HepG2 (cell line): ENCODE data around the gene SLTM. TPM values are rescaled to one million over a fixed set of nuclear protein-coding genes. Genes with fewer than 3 reads are reported as not detected.

Source experiments
- CHD4 ChIP-seq: fragments of 200-600 bp; sonication (generic); IDR thresholded peaks from 2 replicates; pipeline ENCODE4 v1.7.0; 2017; ENCODE audit warnings: mild to moderate bottlenecking, low read length, borderline replicate concordance
- CREM ChIP-seq, 2 experiments: sonication (generic) in 1 of 2; formaldehyde crosslinking in 1 of 2; IDR thresholded peaks; 2 replicates each; pipeline versions ENCODE4 v1.4.0 to v1.6.1; 2016 to 2020; ENCODE audit warnings: antibody characterized with exemption in 1 of 2, mild to moderate bottlenecking in 1 of 2, missing genetic modification reagents in 1 of 2
- ETV6 ChIP-seq: sonication (generic); formaldehyde crosslinking; conservative IDR thresholded peaks from 2 replicates; pipeline ENCODE4 v1.4.0; 2020; ENCODE audit warnings: missing genetic modification reagents
- FOXK1 ChIP-seq: sonication (generic); formaldehyde crosslinking; IDR thresholded peaks from 2 replicates; pipeline ENCODE4 v1.4.0; 2020; ENCODE audit warnings: low read depth, missing genetic modification reagents, borderline replicate concordance
- MAZ ChIP-seq, 2 experiments: sonication (generic) in 1 of 2; formaldehyde crosslinking in 1 of 2; IDR thresholded peaks; 2 replicates each; pipeline versions ENCODE4 v1.5.0 to v1.6.1; 2012 to 2020; ENCODE audit warnings: low read depth in 2 of 2, mild to moderate bottlenecking in 2 of 2, borderline replicate concordance in 1 of 2, improper control_type of control experiment in 1 of 2, low read length in 1 of 2, missing genetic modification reagents in 1 of 2, moderate library complexity in 1 of 2
- MBNL3 ChIP-seq: fragments of 250-450 bp; sonication (Bioruptor Pico); conservative IDR thresholded peaks from 2 replicates; pipeline ENCODE4 v1.8.0; 2022; ENCODE audit warnings: mild to moderate bottlenecking, inconsistent platforms
- NAIF1 ChIP-seq: sonication (generic); formaldehyde crosslinking; IDR thresholded peaks from 2 replicates; pipeline ENCODE4 v1.5.0; 2020; ENCODE audit warnings: mild to moderate bottlenecking, missing genetic modification reagents, borderline replicate concordance
- NR2F1 ChIP-seq, 2 experiments: fragments of 450-650 bp in 1 of 2; formaldehyde crosslinking in 1 of 2; IDR thresholded peaks; 2 replicates each; pipeline versions ENCODE4 v1.5.0 to v1.6.1; 2016 to 2020; ENCODE audit warnings: mild to moderate bottlenecking in 1 of 2, missing compliant biosample characterization in 1 of 2, missing genetic modification reagents in 1 of 2, moderate library complexity in 1 of 2
- SMYD3 ChIP-seq: sonication (generic); formaldehyde crosslinking; IDR thresholded peaks from 2 replicates; pipeline ENCODE4 v1.8.1; 2023; ENCODE audit warnings: mild to moderate bottlenecking, missing genetic modification reagents
- SP140L ChIP-seq: sonication (generic); formaldehyde crosslinking; IDR thresholded peaks from 2 replicates; pipeline ENCODE4 v1.4.0; 2020; ENCODE audit warnings: missing genetic modification reagents, borderline replicate concordance
- ZMAT3 ChIP-seq: sonication (generic); formaldehyde crosslinking; conservative IDR thresholded peaks from 2 replicates; pipeline ENCODE4 v1.7.0; 2021; ENCODE audit warnings: missing genetic modification reagents
- ZNF251 ChIP-seq: sonication (generic); formaldehyde crosslinking; IDR thresholded peaks from 2 replicates; pipeline ENCODE4 v1.9.0; 2021; ENCODE audit warnings: mild to moderate bottlenecking, missing genetic modification reagents
- ZNF256 ChIP-seq: sonication (generic); formaldehyde crosslinking; conservative IDR thresholded peaks from 2 replicates; pipeline ENCODE4 v1.4.0; 2020; ENCODE audit warnings: missing genetic modification reagents
- ZNF292 ChIP-seq: sonication (generic); formaldehyde crosslinking; IDR thresholded peaks from 2 replicates; pipeline ENCODE4 v1.8.1; 2022; ENCODE audit warnings: mild to moderate bottlenecking, low read depth, missing genetic modification reagents, borderline replicate concordance
- ZNF329 ChIP-seq: sonication (generic); formaldehyde crosslinking; IDR thresholded peaks from 2 replicates; pipeline ENCODE4 v1.9.0; 2021; ENCODE audit warnings: low read depth, mild to moderate bottlenecking, missing genetic modification reagents
- ZNF343 ChIP-seq: sonication (generic); formaldehyde crosslinking; IDR thresholded peaks from 2 replicates; pipeline ENCODE4 v1.4.0; 2020; ENCODE audit warnings: mild to moderate bottlenecking, missing genetic modification reagents
- ZNF501 ChIP-seq: sonication (generic); formaldehyde crosslinking; IDR thresholded peaks from 2 replicates; pipeline ENCODE4 v1.5.1; 2020; ENCODE audit warnings: mild to moderate bottlenecking, moderate library complexity, missing genetic modification reagents
- ZNF530 ChIP-seq: sonication (generic); formaldehyde crosslinking; IDR thresholded peaks from 2 replicates; pipeline ENCODE4 v1.5.0; 2020; ENCODE audit warnings: low read depth, mild to moderate bottlenecking, missing genetic modification reagents
- ZNF747 ChIP-seq: sonication (generic); formaldehyde crosslinking; IDR thresholded peaks from 2 replicates; pipeline ENCODE4 v1.8.1; 2023; ENCODE audit warnings: missing genetic modification reagents, mild to moderate bottlenecking, borderline replicate concordance
- ZZZ3 ChIP-seq: sonication (generic); formaldehyde crosslinking; IDR thresholded peaks from 2 replicates; pipeline ENCODE4 v1.4.0; 2020; ENCODE audit warnings: missing genetic modification reagents, mild to moderate bottlenecking, borderline replicate concordance
- polyA plus RNA-seq, 8 experiments: library from polyadenylated mRNA; depleted of rRNA in 3 of 8; stranded (reverse) in 7 of 8; unstranded in 1 of 8; fragments of >200 nt; fragmentation: Illumina TruSeq in 4 of 8; extraction: Trizol in 4 of 8; gene quantifications; 2 replicates each; pipeline versions ENCODE4 v1.2.1 to v1.2.3, GENCODE V29; 2011 to 2016; ENCODE audit warnings: low read depth in 4 of 8, missing spikeins in 1 of 8, mixed read lengths in 1 of 8; ENCODE audit not compliant: insufficient read depth in 1 of 8
- total RNA-seq, 5 experiments: library from RNA; depleted of rRNA; stranded (reverse); fragments of >200 nt; fragmentation: Illumina TruSeq; extraction: Trizol; gene quantifications; 2 replicates each; pipeline ENCODE4 v1.2.3, GENCODE V29; 2016; ENCODE audit warnings: low read depth in 1 of 5
- TF ChIP-seq, protein P1 (sequence below): sonication (generic); formaldehyde crosslinking; IDR thresholded peaks from 2 replicates; pipeline ENCODE4 v1.5.0; 2020; ENCODE audit warnings: mild to moderate bottlenecking, missing genetic modification reagents
- TF ChIP-seq, protein P2 (sequence below): sonication (generic); formaldehyde crosslinking; IDR thresholded peaks from 2 replicates; pipeline ENCODE4 v1.8.0; 2023; ENCODE audit warnings: mild to moderate bottlenecking, missing genetic modification reagents
- TF ChIP-seq, protein P3 (sequence below): sonication (generic); formaldehyde crosslinking; IDR thresholded peaks from 2 replicates; pipeline ENCODE4 v1.4.0; 2020; ENCODE audit warnings: missing genetic modification reagents; ENCODE audit errors: not compliant biosample characterization

Gene SLTM
- total and polyA plus RNA-seq, 2 of the 13 experiments (the other 11 are each of a cell fraction or from before 2014, with no cell fraction given): 22.0 to 64.2 TPM

DNA sequence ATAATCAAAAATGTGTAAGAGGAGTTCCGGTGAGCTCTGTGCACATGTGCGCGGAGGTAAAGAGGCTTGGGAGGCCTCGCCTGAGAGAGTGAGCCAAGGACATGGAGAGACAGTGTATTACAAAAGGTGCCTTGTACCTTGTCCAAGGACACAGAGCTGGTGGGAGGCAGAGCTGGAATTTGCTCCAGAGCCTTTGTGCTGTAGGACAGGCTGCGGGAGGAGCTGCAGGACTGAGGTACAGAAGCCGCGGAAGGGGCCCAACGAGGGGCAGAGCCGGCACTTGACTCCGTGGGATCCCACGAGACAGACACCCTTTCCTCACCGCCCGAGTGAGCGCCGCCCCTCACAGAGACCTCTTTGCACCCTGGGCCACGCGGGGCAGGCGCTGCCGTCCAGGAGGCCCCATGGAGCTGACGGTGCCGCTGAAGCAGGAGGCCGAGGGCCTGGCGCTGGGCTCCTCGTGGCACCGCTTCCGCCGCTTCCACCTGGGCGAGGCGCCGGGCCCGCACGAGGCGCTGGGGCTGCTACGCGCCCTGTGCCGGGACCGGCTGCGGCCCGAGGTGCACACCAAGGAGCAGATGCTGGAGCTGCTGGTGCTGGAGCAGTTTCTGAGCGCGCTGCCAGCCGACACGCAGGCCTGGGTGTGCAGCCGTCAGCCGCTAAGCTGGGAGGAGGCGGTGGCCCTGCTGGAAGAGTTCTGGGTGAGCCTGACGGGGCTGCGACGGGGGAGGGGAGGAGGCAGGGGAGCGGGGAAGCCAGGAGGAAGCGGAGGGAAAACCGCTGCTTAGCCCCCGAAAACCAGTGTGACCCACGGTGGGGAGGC is 68.7 kb downstream of the SLTM start (continued):
- no peak for TF ChIP-seq SMYD3 (CRISPR knock-in tag)
- TF ChIP-seq ZNF329 (CRISPR knock-in tag): peak; percentile 69; the same call in 1 of the 2 replicates
- TF ChIP-seq ZNF530 (CRISPR knock-in tag): no peak
- peak; percentile 85 for TF ChIP-seq ZNF292 (CRISPR knock-in tag)
- peak; percentile 92 for TF ChIP-seq ZNF501 (CRISPR knock-in tag)
- no peak for TF ChIP-seq ZNF256 (CRISPR knock-in tag)
- peak; percentile 92 for TF ChIP-seq ZMAT3 (CRISPR knock-in tag)
- TF ChIP-seq, protein P1, sequence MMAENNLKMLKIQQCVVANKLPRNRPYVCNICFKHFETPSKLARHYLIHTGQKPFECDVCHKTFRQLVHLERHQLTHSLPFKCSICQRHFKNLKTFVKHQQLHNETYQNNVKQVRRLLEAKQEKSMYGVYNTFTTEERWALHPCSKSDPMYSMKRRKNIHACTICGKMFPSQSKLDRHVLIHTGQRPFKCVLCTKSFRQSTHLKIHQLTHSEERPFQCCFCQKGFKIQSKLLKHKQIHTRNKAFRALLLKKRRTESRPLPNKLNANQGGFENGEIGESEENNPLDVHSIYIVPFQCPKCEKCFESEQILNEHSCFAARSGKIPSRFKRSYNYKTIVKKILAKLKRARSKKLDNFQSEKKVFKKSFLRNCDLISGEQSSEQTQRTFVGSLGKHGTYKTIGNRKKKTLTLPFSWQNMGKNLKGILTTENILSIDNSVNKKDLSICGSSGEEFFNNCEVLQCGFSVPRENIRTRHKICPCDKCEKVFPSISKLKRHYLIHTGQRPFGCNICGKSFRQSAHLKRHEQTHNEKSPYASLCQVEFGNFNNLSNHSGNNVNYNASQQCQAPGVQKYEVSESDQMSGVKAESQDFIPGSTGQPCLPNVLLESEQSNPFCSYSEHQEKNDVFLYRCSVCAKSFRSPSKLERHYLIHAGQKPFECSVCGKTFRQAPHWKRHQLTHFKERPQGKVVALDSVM (CRISPR knock-in tag): peak; percentile 88
- no peak for TF ChIP-seq FOXK1 (CRISPR knock-in tag)
- TF ChIP-seq ETV6: no peak
- peak; percentile 81; the same call in 1 of the 2 replicates for TF ChIP-seq NAIF1 (CRISPR knock-in tag)
- TF ChIP-seq ZNF747 (CRISPR knock-in tag): peak; percentile 73; the same call in 1 of the 2 replicates
- TF ChIP-seq ZNF251 (CRISPR knock-in tag): no peak
- TF ChIP-seq CREM (IDR thresholded peaks at IDR 0.05): peak; percentile 60; the same call in 1 of the 2 replicates
- TF ChIP-seq CREM (CRISPR knock-in tag; IDR thresholded peaks at IDR 0.05): no peak
- TF ChIP-seq, protein P2, sequence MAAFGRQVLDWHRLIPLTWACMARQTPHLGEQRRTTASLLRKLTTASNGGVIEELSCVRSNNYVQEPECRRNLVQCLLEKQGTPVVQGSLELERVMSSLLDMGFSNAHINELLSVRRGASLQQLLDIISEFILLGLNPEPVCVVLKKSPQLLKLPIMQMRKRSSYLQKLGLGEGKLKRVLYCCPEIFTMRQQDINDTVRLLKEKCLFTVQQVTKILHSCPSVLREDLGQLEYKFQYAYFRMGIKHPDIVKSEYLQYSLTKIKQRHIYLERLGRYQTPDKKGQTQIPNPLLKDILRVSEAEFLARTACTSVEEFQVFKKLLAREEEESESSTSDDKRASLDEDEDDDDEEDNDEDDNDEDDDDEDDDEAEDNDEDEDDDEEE: 0 out of 2 replicates have a peak, but pooled peaks have one; percentile 65
- TF ChIP-seq SP140L: no peak
- TF ChIP-seq ZZZ3 (CRISPR knock-in tag): no peak
- no peak for TF ChIP-seq NR2F1 (CRISPR knock-in tag; IDR thresholded peaks at IDR 0.05)
- peak; percentile 71; the same call in 1 of the 2 replicates for TF ChIP-seq ZNF343 (CRISPR knock-in tag)
- TF ChIP-seq, protein P3, sequence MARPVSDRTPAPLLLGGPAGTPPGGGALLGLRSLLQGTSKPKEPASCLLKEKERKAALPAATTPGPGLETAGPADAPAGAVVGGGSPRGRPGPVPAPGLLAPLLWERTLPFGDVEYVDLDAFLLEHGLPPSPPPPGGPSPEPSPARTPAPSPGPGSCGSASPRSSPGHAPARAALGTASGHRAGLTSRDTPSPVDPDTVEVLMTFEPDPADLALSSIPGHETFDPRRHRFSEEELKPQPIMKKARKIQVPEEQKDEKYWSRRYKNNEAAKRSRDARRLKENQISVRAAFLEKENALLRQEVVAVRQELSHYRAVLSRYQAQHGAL: no peak
- TF ChIP-seq MBNL3 (CRISPR knock-in tag): no peak
- TF ChIP-seq CHD4: no peak
- TF ChIP-seq MAZ (IDR thresholded peaks at IDR 0.05; ENCODE audit: borderline replicate concordance, low read depth, low read length): peak; percentile 42; the same call in 1 of the 2 replicates
- peak; percentile 90 for TF ChIP-seq MAZ (CRISPR knock-in tag; IDR thresholded peaks at IDR 0.05; ENCODE audit: low read depth)
